HepG2 (cell line): ENCODE results near the gene CXCL17. TPM values are rescaled to one million over a fixed set of nuclear protein-coding genes. Genes with fewer than 3 reads are reported as not detected.

Experiments used
- ATAC-seq: fragments of 200-7000 bp; cut with Tn5 transposase; 3 replicates; pipeline ENCODE4 v1.9.1; 2020; ENCODE audit warnings: mild to moderate bottlenecking, moderate library complexity
- BruUV-seq: library from RNA; stranded (reverse); fragments of 400-500 nt; replicated peaks from 2 replicates; lab custom pipeline; 2021; lab: Mats Ljungman, UMichigan
- CTCF ChIA-PET: fragments of 300-600 bp; formaldehyde crosslinking; extraction: SDS; loops from one replicate; lab custom pipeline; 2021; ENCODE audit warnings: low total read pairs, inconsistent platforms, low intra/inter-chr PET ratio; lab: Yijun Ruan, JAX
- POLR2A ChIA-PET: fragments of 350-600 bp; sonication (Branson Sonifier 250); formaldehyde crosslinking; loops from one replicate; lab custom pipeline; 2020; ENCODE audit warnings: antibody characterized with exemption, inconsistent platforms; lab: Yijun Ruan, JAX
- DNase-seq: peaks from one replicate; pipeline ENCODE4 v3.0.0-alpha.2; 2015; ENCODE audit warnings: low spot score
- FAIRE-seq: peaks from 3 replicates; lab custom pipeline; 2011; peaks lifted over from hg19 to GRCh38; lab: Jason Lieb, UNC
- H2AFZ ChIP-seq: one replicate; pipeline ENCODE4 v1.6.1; 2011; ENCODE audit warnings: low read length, inconsistent platforms
- H3K27ac ChIP-seq: fragments of 300-600 bp; 3 replicates; pipeline ENCODE4 v1.8.0; 2011; ENCODE audit warnings: mixed run types, mild to moderate bottlenecking, mixed read lengths, low read length, inconsistent platforms; ENCODE audit not compliant: insufficient read depth; ENCODE audit errors: extremely low read length
- H3K27me3 ChIP-seq, 2 experiments: fragments of 200-600 bp in 1 of 2; 2 replicates in 1 of 2; 3 replicates in 1 of 2; pipeline versions ENCODE4 v1.6.0 to v1.8.0; 2011; ENCODE audit warnings: low read length in 2 of 2, mild to moderate bottlenecking in 2 of 2, moderate library complexity in 2 of 2, inconsistent platforms in 1 of 2; ENCODE audit not compliant: insufficient read depth in 2 of 2, control insufficient read depth in 1 of 2
- H3K36me3 ChIP-seq, 2 experiments: fragments of 200-600 bp in 1 of 2; replicated peaks in 1 of 2; 2 replicates in 1 of 2; 3 replicates in 1 of 2; pipeline versions ENCODE4 v1.5.1 to v1.8.0; 2011; ENCODE audit warnings: low read length in 2 of 2, inconsistent platforms in 1 of 2; ENCODE audit not compliant: insufficient read depth in 2 of 2, control insufficient read depth in 1 of 2
- H3K4me1 ChIP-seq: 2 replicates; pipeline ENCODE4 v1.5.1; 2012; ENCODE audit warnings: low read length, inconsistent platforms; ENCODE audit not compliant: insufficient read depth
- H3K4me2 ChIP-seq: 2 replicates; pipeline ENCODE4 v1.6.0; 2011; ENCODE audit warnings: low read depth, low read length, inconsistent platforms
- H3K4me3 ChIP-seq, 3 experiments: fragments of 200-600 bp in 1 of 3; sonication (generic), shearing (Covaris generic) in 1 of 3; replicated peaks in 1 of 3; 2 replicates each; pipeline ENCODE4 v1.5.1; 2011 to 2016; ENCODE audit warnings: low read length in 3 of 3, inconsistent platforms in 2 of 3, low read depth in 2 of 3, mild to moderate bottlenecking in 2 of 3, control low read depth in 1 of 3, mixed read lengths in 1 of 3; ENCODE audit not compliant: insufficient read depth in 1 of 3
- H3K79me2 ChIP-seq: one replicate; pipeline ENCODE4 v1.6.1; 2011; ENCODE audit warnings: low read length, inconsistent platforms; ENCODE audit not compliant: insufficient read depth
- H3K9ac ChIP-seq: 2 replicates; pipeline ENCODE4 v1.6.0; 2011; ENCODE audit warnings: mild to moderate bottlenecking, low read depth, low read length, inconsistent platforms; ENCODE audit not compliant: insufficient read depth
- H3K9me3 ChIP-seq: 2 replicates; pipeline ENCODE4 v1.5.1; 2012; ENCODE audit warnings: mild to moderate bottlenecking, low read length
- H4K20me1 ChIP-seq: 2 replicates; pipeline ENCODE4 v1.6.0; 2011; ENCODE audit warnings: inconsistent platforms, mild to moderate bottlenecking, low read length, moderate library complexity; ENCODE audit not compliant: insufficient read depth
- KLF6 ChIP-seq: IDR thresholded peaks from 2 replicates; pipeline ENCODE4 v1.8.0; 2016; ENCODE audit warnings: missing biosample characterization, missing genetic modification reagents
- MBNL3 ChIP-seq: fragments of 250-450 bp; sonication (Bioruptor Pico); conservative IDR thresholded peaks from 2 replicates; pipeline ENCODE4 v1.8.0; 2022; ENCODE audit warnings: mild to moderate bottlenecking, inconsistent platforms
- NFIC ChIP-seq: IDR thresholded peaks from 2 replicates; pipeline ENCODE4 v1.6.1; 2012; ENCODE audit warnings: mild to moderate bottlenecking, low read length, inconsistent platforms
- NFKB2 ChIP-seq: sonication (generic); formaldehyde crosslinking; IDR thresholded peaks from 2 replicates; pipeline ENCODE4 v1.4.0; 2020; ENCODE audit warnings: missing genetic modification reagents, borderline replicate concordance
- POLR2AphosphoS2 ChIP-seq: IDR thresholded peaks from 2 replicates; pipeline ENCODE4 v1.6.1; 2011; ENCODE audit warnings: low read depth, low read length, improper control_type of control experiment
- RBM39 ChIP-seq: fragments of 200-400 bp; formaldehyde crosslinking; IDR thresholded peaks from one replicate; pipeline ENCODE4 v1.6.1; 2018; ENCODE audit warnings: antibody characterized with exemption, mild to moderate bottlenecking, low read depth, low read length; ENCODE audit not compliant: poor library complexity, severe bottlenecking
- SAFB2 ChIP-seq: sonication (generic); formaldehyde crosslinking; IDR thresholded peaks from 2 replicates; pipeline ENCODE4 v1.5.1; 2020; ENCODE audit warnings: missing genetic modification reagents, low read depth, mild to moderate bottlenecking, borderline replicate concordance
- SATB2 ChIP-seq: sonication (generic); formaldehyde crosslinking; IDR thresholded peaks from 2 replicates; pipeline ENCODE4 v1.5.0; 2020; ENCODE audit warnings: missing genetic modification reagents
- SNRNP70 ChIP-seq: fragments of 200-400 bp; formaldehyde crosslinking; IDR thresholded peaks from 2 replicates; pipeline ENCODE4 v1.6.1; 2017; ENCODE audit warnings: mild to moderate bottlenecking, low read depth, low read length, moderate library complexity
- TCF7 ChIP-seq: sonication (generic); IDR thresholded peaks from 2 replicates; pipeline ENCODE4 v1.6.1; 2016; ENCODE audit warnings: antibody characterized with exemption, low read depth
- ZBTB21 ChIP-seq: sonication (generic); formaldehyde crosslinking; IDR thresholded peaks from 2 replicates; pipeline ENCODE4 v1.4.0; 2020; ENCODE audit warnings: missing genetic modification reagents
- ZNF44 ChIP-seq: sonication (generic); formaldehyde crosslinking; IDR thresholded peaks from 2 replicates; pipeline ENCODE4 v1.5.1; 2020; ENCODE audit warnings: mild to moderate bottlenecking, missing genetic modification reagents
- ZNF512B ChIP-seq: sonication (generic); formaldehyde crosslinking; IDR thresholded peaks from 2 replicates; pipeline ENCODE4 v1.5.1; 2020; ENCODE audit warnings: missing genetic modification reagents, mild to moderate bottlenecking, borderline replicate concordance
- ZNF614 ChIP-seq: IDR thresholded peaks from 2 replicates; pipeline ENCODE4 v1.6.1; 2018; ENCODE audit warnings: missing biosample characterization, missing genetic modification reagents, inconsistent platforms, borderline replicate concordance
- WGBS: methylation state at CpG from one replicate; pipeline ENCODE4 v1.1.6; 2017; ENCODE audit warnings: low lambda C conversion rate; 5-methylcytosine and 5-hydroxymethylcytosine counted together
- in situ Hi-C: cut with HindIII; loops from 2 replicates; pipeline ENCODE4 v1.10.0; 2017; ENCODE audit warnings: low pct_unique_long_range_greater_than_20kb; ENCODE audit not compliant: extremely low pct_ligation_motif_present
- intact Hi-C: fragments of 100-400 bp; cut with micrococcal nuclease; formaldehyde crosslinking; loops from one replicate; pipeline ENCODE4 v1.10.0; 2022; ENCODE audit not compliant: unreplicated experiment
- polyA plus RNA-seq, 8 experiments: library from polyadenylated mRNA; depleted of rRNA in 3 of 8; stranded (reverse) in 7 of 8; unstranded in 1 of 8; fragments of >200 nt; fragmentation: Illumina TruSeq in 4 of 8; extraction: Trizol in 4 of 8; gene quantifications; 2 replicates each; pipeline versions ENCODE4 v1.2.1 to v1.2.3, GENCODE V29; 2011 to 2016; ENCODE audit warnings: low read depth in 4 of 8, missing spikeins in 1 of 8, mixed read lengths in 1 of 8; ENCODE audit not compliant: insufficient read depth in 1 of 8
- total RNA-seq, 5 experiments: library from RNA; depleted of rRNA; stranded (reverse); fragments of >200 nt; fragmentation: Illumina TruSeq; extraction: Trizol; gene quantifications; 2 replicates each; pipeline ENCODE4 v1.2.3, GENCODE V29; 2016; ENCODE audit warnings: low read depth in 1 of 5
- TF ChIP-seq, protein P1 (sequence below): sonication (generic); formaldehyde crosslinking; IDR thresholded peaks from 2 replicates; pipeline ENCODE4 v1.8.1; 2023; ENCODE audit warnings: mild to moderate bottlenecking, missing genetic modification reagents
- TF ChIP-seq, protein P2 (sequence below): IDR thresholded peaks from 2 replicates; pipeline ENCODE4 v1.6.1; 2016; ENCODE audit warnings: low read depth, control low read depth
- TF ChIP-seq, protein P3 (sequence below): sonication (generic); formaldehyde crosslinking; IDR thresholded peaks from 2 replicates; pipeline ENCODE4 v1.8.1; 2023; ENCODE audit warnings: mild to moderate bottlenecking, missing genetic modification reagents

The CXCL17 gene
- total and polyA plus RNA-seq, 2 of the 13 experiments (the other 11 are each of a cell fraction or from before 2014, with no cell fraction given): 0.12 TPM; not detected in 1

DNA sequence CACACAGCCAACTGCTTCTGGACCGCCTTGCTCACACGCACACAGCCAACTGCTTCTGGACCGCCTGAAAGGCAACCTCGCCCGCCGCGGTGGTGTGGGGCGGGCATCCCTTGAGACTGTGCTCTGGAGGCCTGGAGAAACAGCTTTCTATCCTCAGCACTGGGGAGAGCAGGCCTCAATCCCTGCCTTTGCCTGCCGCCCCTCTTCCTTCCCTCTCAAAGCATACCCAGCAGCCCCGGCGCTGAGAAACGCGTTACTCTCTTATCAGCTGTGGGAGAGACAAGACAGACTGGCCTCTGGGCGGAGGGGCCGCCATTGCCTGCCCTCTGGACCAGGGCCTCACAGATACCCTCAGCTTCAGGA is 18.4 kb downstream of the CXCL17 start:
- Histone ChIP-seq H3K27ac (no peak overlapping the region), H3K9me3 (no peaks in the 10 kb centered on the region), H3K9ac (0 out of 2 replicates have a peak overlapping the region, but pooled peaks have one; percentile 10), H2AFZ (no peak overlapping the region), H3K79me2 (no peaks in the 10 kb centered on the region), H3K4me2 (peak overlapping the region; percentile 63), H3K4me3 (peak overlapping the region in 1 of 3 experiments; percentile 56; a peak in 2 of 6 replicates), H4K20me1 (no peaks in the 10 kb centered on the region), H3K4me1 (peaks cover 67% of the 10 kb centered on the region), H3K27me3 (peaks cover 4 to 36% of the 10 kb centered on the region in 2 experiments), H3K36me3 (no peaks in the 10 kb centered on the region)
- 29% methylated on average over 7 of the region's 15 CpGs for WGBS
- in situ Hi-C loops: no loop called here
- no peak for FAIRE-seq
- ATAC-seq: peak; percentile 15
- ChIA-PET POLR2A (interaction anchor here (0.9 to 2.2 kb wide), 2 partner anchors 9 to 104 kb away, joined by 3 to 13 read pairs; partner anchors contain the start of gene CEACAM1), CTCF (interaction anchor here (1.0 to 3.4 kb wide), 3 partner anchors 10 to 105 kb away, joined by 5 to 25 read pairs (median 6); no protein-coding TSS in a partner anchor)
- DNase-seq: no peak
- no TSS peak for BruUV-seq
- intact Hi-C loops: no loop called here
- TF ChIP-seq POLR2AphosphoS2 (no peak), TCF7 (no peak), NFIC (no peak), ZNF614 (CRISPR knock-in tag) (no peak), ZBTB21 (CRISPR knock-in tag) (no peak), SATB2 (CRISPR knock-in tag) (no peak), SNRNP70 (no peak), KLF6 (CRISPR knock-in tag) (no peak), ZNF44 (CRISPR knock-in tag) (no peak), SAFB2 (CRISPR knock-in tag) (no peak), RBM39 (peak; percentile 41), ZNF512B (CRISPR knock-in tag) (no peak), NFKB2 (no peak), MBNL3 (CRISPR knock-in tag) (no peak)
- TF ChIP-seq, protein P1, sequence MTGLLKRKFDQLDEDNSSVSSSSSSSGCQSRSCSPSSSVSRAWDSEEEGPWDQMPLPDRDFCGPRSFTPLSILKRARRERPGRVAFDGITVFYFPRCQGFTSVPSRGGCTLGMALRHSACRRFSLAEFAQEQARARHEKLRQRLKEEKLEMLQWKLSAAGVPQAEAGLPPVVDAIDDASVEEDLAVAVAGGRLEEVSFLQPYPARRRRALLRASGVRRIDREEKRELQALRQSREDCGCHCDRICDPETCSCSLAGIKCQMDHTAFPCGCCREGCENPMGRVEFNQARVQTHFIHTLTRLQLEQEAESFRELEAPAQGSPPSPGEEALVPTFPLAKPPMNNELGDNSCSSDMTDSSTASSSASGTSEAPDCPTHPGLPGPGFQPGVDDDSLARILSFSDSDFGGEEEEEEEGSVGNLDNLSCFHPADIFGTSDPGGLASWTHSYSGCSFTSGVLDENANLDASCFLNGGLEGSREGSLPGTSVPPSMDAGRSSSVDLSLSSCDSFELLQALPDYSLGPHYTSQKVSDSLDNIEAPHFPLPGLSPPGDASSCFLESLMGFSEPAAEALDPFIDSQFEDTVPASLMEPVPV (CRISPR knock-in tag): peak; percentile 61; the same call in 1 of the 2 replicates
- TF ChIP-seq, protein P2, sequence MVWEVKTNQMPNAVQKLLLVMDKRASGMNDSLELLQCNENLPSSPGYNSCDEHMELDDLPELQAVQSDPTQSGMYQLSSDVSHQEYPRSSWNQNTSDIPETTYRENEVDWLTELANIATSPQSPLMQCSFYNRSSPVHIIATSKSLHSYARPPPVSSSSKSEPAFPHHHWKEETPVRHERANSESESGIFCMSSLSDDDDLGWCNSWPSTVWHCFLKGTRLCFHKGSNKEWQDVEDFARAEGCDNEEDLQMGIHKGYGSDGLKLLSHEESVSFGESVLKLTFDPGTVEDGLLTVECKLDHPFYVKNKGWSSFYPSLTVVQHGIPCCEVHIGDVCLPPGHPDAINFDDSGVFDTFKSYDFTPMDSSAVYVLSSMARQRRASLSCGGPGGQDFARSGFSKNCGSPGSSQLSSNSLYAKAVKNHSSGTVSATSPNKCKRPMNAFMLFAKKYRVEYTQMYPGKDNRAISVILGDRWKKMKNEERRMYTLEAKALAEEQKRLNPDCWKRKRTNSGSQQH (CRISPR knock-in tag): no peak
- TF ChIP-seq, protein P3, sequence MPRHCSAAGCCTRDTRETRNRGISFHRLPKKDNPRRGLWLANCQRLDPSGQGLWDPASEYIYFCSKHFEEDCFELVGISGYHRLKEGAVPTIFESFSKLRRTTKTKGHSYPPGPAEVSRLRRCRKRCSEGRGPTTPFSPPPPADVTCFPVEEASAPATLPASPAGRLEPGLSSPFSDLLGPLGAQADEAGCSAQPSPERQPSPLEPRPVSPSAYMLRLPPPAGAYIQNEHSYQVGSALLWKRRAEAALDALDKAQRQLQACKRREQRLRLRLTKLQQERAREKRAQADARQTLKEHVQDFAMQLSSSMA (CRISPR knock-in tag): peak; percentile 39; the same call in 1 of the 2 replicates
